Gastroesophageal sphincter (tissue), 4 donors: ENCODE measurements around the gene THYN1. TPM values are rescaled to one million over a fixed set of nuclear protein-coding genes. Genes with fewer than 3 reads are reported as not detected.
"Not testable (repeated sequence)": the region's sequence is repeated elsewhere in the genome, so short reads cannot be mapped to it uniquely, and the experiment has no call there.

Source experiments
- ATAC-seq: fragments of 150-250 bp; one replicate; pipeline ENCODE4 v1.9.1; 2016; ENCODE audit warnings: mild to moderate bottlenecking, moderate library complexity
- H3K27ac ChIP-seq, 4 donors: fragments of 200-600 bp; sonication (generic) in 3 of 4; 1 replicate in 3 of 4; 2 replicates in 1 of 4; pipeline ENCODE4 v1.5.1; 2016 to 2019
- H3K27me3 ChIP-seq: fragments of 200-600 bp; sonication (generic); one replicate; pipeline ENCODE4 v1.5.1; 2019
- H3K36me3 ChIP-seq, 2 donors: fragments of 200-600 bp; sonication (generic); one replicate each; pipeline ENCODE4 v1.5.1; 2019; ENCODE audit warnings: control low read depth in 1 of 2
- H3K4me1 ChIP-seq, 3 donors: fragments of 200-600 bp; sonication (generic); 1 replicate in 2 of 3; 2 replicates in 1 of 3; pipeline ENCODE4 v1.5.1; 2016 to 2019; ENCODE audit warnings: control low read depth in 2 of 3
- H3K4me3 ChIP-seq, 2 donors: fragments of 200-600 bp; sonication (generic); one replicate each; pipeline ENCODE4 v1.5.1; 2019; ENCODE audit warnings: mild to moderate bottlenecking in 1 of 2, moderate library complexity in 1 of 2
- H3K9me3 ChIP-seq, 3 donors: fragments of 200-600 bp; sonication (generic); one replicate each; pipeline ENCODE4 v1.5.1; 2017 to 2019; ENCODE audit warnings: control low read depth in 2 of 3
- CTCF ChIP-seq, 4 experiments: fragments of 200-600 bp in 2 of 4; fragments of 450-650 bp in 2 of 4; sonication (generic) in 1 of 4; IDR thresholded peaks; one replicate each; pipeline ENCODE4 v1.5.1; 2017 to 2019; ENCODE audit warnings: antibody characterized with exemption in 4 of 4, mild to moderate bottlenecking in 2 of 4, moderate library complexity in 2 of 4
- EP300 ChIP-seq: sonication (generic); formaldehyde crosslinking; IDR thresholded peaks from one replicate; pipeline ENCODE4 v1.6.1; 2017; ENCODE audit warnings: antibody characterized with exemption, mild to moderate bottlenecking
- POLR2A ChIP-seq, 2 donors: fragments of 450-650 bp; IDR thresholded peaks; one replicate each; pipeline ENCODE4 v1.6.1; 2017; ENCODE audit warnings: antibody characterized with exemption in 2 of 2, mild to moderate bottlenecking in 2 of 2, moderate library complexity in 1 of 2
- POLR2AphosphoS5 ChIP-seq: sonication (generic); formaldehyde crosslinking; IDR thresholded peaks from one replicate; pipeline ENCODE4 v1.6.1; 2017; ENCODE audit warnings: antibody characterized with exemption
- WGBS, 2 donors: methylation state at CpG; one replicate each; pipeline ENCODE4 v1.1.5; 2018; ENCODE audit warnings: low coverage in 1 of 2; 5-methylcytosine and 5-hydroxymethylcytosine counted together
- total RNA-seq, 4 donors: library from RNA; depleted of rRNA; stranded (reverse); fragments of >200 nt; gene quantifications; one replicate each; pipeline ENCODE4 v1.1.0, GENCODE V29; 2016

THYN1 gene
- total RNA-seq, 4 donors from 2014 or later = 54.0 to 74.4 (median 55.4) TPM

DNA sequence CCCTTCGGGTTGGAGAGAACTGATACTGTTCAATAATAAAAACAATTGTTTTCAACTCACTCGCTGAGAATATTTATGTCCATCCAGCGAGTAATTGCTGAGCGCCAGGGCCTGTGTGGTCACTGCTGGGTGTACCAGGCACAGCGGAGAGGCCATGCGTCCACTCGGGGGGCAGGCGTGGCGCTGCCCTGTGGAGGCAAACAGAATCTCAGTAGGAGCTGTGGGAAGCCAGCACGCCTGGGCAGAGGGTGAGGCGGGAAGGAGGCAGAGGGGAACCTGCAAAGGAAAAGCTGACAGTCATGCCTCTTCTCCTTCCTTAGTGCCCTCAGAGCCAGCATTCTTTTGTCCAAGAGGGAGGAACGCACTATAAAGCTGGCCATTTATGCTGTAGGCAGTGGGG is 34.4 kb upstream of the THYN1 start:
- TF ChIP-seq POLR2AphosphoS5 (no peak), CTCF (IDR thresholded peaks at IDR 0.05) (no peak), EP300 (no peak), POLR2A (IDR thresholded peaks at IDR 0.05) (no peak)
- Histone ChIP-seq H3K4me3 (no peak overlapping the region), H3K9me3 (no peaks in the 10 kb centered on the region), H3K27me3 (peaks cover 5% of the 10 kb centered on the region), H3K27ac (no peak overlapping the region), H3K4me1 (peaks cover 0 to 6% (median 0%) of the 10 kb centered on the region in 3 donors), H3K36me3 (no peaks in the 10 kb centered on the region)
- WGBS, 2 donors = 87 to 91% methylated on average over 6 to 8 of the region's 12 CpGs
- no peak for ATAC-seq

DNA sequence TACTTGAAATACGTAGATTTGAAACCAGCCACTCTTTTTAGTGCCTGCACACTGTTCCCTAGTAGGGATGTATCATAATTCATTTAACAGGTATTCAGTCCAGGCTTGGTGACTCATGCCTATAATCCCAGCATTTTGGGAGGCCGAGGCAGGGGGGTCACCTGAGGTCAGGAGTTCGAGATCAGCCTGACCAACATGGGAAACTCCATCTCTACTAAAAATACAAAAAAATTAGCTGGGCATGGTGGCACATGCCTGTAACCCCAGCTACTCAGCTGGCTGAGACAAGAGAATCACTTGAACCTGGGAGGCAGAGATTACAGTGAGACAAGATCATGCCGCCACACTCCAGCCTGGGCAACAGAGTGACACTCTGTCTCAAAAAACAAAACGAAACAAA is 31.2 kb upstream of the THYN1 start:
- H3K36me3 ChIP-seq, ATAC-seq, H3K4me3 ChIP-seq, H3K4me1 ChIP-seq, H3K27ac ChIP-seq, H3K9me3 ChIP-seq: not testable (repeated sequence)
- H3K27me3 ChIP-seq = peaks cover 19% of the 10 kb centered on the region
- WGBS, 2 donors = 81 to 90% methylated on average over 2 to 3 of the region's 5 CpGs

DNA sequence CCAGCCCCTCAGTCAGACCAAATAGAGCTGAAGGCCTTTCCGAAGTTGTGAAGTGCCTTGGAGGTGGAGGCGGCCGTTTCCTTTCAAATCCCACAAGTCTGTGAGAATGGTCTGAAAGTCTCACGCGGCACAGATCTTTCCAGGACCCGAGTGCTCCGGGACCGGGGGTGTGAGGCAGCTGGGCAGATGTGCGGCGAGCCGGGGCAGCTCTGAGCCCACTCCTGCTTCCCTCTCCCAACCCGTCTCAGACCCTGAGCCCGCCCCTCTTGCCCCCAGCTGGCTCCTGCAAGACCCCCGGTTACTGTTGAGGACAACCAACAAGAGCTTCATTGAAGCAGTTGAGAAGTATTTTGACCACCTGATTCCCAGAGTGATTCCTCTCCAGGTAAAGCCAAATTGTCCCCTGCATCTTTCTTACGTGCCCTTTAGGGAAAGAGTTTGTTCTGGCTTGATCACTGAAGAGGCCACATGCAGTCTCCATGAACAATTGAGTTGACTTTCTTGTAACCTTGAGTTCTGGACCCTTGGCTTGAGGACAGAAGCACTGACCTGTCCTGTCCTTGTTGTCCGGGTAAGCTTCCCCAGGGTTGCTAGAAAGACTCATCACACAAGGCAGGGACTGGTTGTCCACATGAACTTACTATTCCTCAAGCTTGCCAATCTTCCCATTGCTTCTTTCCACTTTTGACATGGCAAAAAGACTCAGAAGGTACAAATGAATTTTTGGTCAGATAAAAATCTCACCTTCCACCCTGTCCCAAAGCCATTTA is 30.5 kb upstream of the THYN1 start:
- WGBS, 2 donors = 76 to 90% methylated on average over 7 of the region's 16 CpGs
- ATAC-seq = no peak
- Histone ChIP-seq H3K36me3 (no peaks in the 10 kb centered on the region), H3K27me3 (peaks cover 26% of the 10 kb centered on the region), H3K27ac (no peak overlapping the region), H3K9me3 (peaks cover 0 to 2% (median 0%) of the 10 kb centered on the region in 3 donors), H3K4me1 (no peaks in the 10 kb centered on the region), H3K4me3 (no peak overlapping the region)
- TF ChIP-seq POLR2AphosphoS5 (no peak), EP300 (no peak), CTCF (IDR thresholded peaks at IDR 0.05) (no peak), POLR2A (IDR thresholded peaks at IDR 0.05) (no peak)

- no peaks in the 10 kb centered on the region for H3K36me3 ChIP-seq
- peaks cover 0 to 3% (median 0%) of the 10 kb centered on the region in 3 donors for H3K4me1 ChIP-seq
- peaks cover 0 to 11% (median 0%) of the 10 kb centered on the region in 3 donors for H3K9me3 ChIP-seq
- no peak overlapping the region for H3K4me3 ChIP-seq
- TF ChIP-seq CTCF (IDR thresholded peaks at IDR 0.05) (no peak), POLR2AphosphoS5 (no peak), POLR2A (IDR thresholded peaks at IDR 0.05) (no peak), EP300 (no peak)
- WGBS, 2 donors = 74 to 76% methylated on average over 3 to 5 of the region's 22 CpGs
- H3K27ac ChIP-seq = no peak overlapping the region
- peaks cover 39% of the 10 kb centered on the region for H3K27me3 ChIP-seq
- no peak for ATAC-seq
Measured at GRCh38 chr11:134282121-134283045, 29.2 kb upstream of the THYN1 start.

GRCh38 chr11:134281635-134282034 is 28.5 kb upstream of the THYN1 start:
- not testable (repeated sequence) for H3K36me3 ChIP-seq, H3K27ac ChIP-seq, H3K4me3 ChIP-seq, ATAC-seq
- Histone ChIP-seq H3K4me1 (peaks cover 0 to 10% (median 3%) of the 10 kb centered on the region in 3 donors), H3K9me3 (peaks cover 0 to 11% (median 0%) of the 10 kb centered on the region in 3 donors), H3K27me3 (peaks cover 46% of the 10 kb centered on the region)
- no CpG with 5 or more reads among the region's 17 CpGs for WGBS, 2 donors
